Kidney (tissue), 14 donors: ENCODE results near the gene EIF2D. TPM values are rescaled to one million over a fixed set of nuclear protein-coding genes. Genes with fewer than 3 reads are reported as not detected.

ENCODE experiments used
- DNase-seq, 5 donors: peaks; one replicate each; pipeline ENCODE4 v3.0.0-alpha.2; 2013 to 2020
- FAIRE-seq: peaks from 2 replicates; lab custom pipeline; 2012; peaks lifted over from hg19 to GRCh38; lab: Jason Lieb, UNC
- H3K27ac ChIP-seq, 2 donors: one replicate each; pipeline ENCODE4 v1.7.0; 2013; ENCODE audit warnings: low read depth in 2 of 2, low read length in 2 of 2, inconsistent platforms in 1 of 2
- H3K27me3 ChIP-seq: one replicate; pipeline ENCODE4 v1.7.1; 2013; ENCODE audit warnings: low read length, inconsistent platforms; ENCODE audit not compliant: control insufficient read depth, insufficient read depth
- H3K36me3 ChIP-seq, 3 donors: one replicate each; pipeline versions ENCODE4 v1.7.0 to v1.7.1; 2013; ENCODE audit warnings: low read length in 3 of 3, control low read depth in 1 of 3, inconsistent platforms in 1 of 3; ENCODE audit not compliant: insufficient read depth in 3 of 3, control insufficient read depth in 2 of 3
- H3K4me1 ChIP-seq, 3 donors: one replicate each; pipeline versions ENCODE4 v1.7.0 to v1.7.1; 2013; ENCODE audit warnings: low read length in 3 of 3, inconsistent platforms in 1 of 3, low read depth in 1 of 3; ENCODE audit not compliant: control insufficient read depth in 2 of 3, insufficient read depth in 2 of 3
- H3K4me3 ChIP-seq, 3 donors: one replicate each; pipeline versions ENCODE4 v1.7.0 to v1.8.1; 2013; ENCODE audit warnings: low read length in 3 of 3, control low read depth in 1 of 3, inconsistent platforms in 1 of 3
- H3K9ac ChIP-seq, 3 donors: one replicate each; pipeline versions ENCODE4 v1.7.0 to v1.7.1; 2013; ENCODE audit warnings: low read length in 3 of 3, control low read depth in 1 of 3, inconsistent platforms in 1 of 3
- H3K9me3 ChIP-seq, 3 donors: one replicate each; pipeline versions ENCODE4 v1.7.0 to v1.7.1; 2013; ENCODE audit warnings: low read length in 3 of 3, control low read depth in 1 of 3, inconsistent platforms in 1 of 3; ENCODE audit not compliant: control insufficient read depth in 2 of 3, insufficient read depth in 1 of 3
- intact Hi-C: fragments of 100-400 bp; cut with DNase I; formaldehyde crosslinking; loops from one replicate; pipeline ENCODE4 v1.11.1; 2022
- polyA plus RNA-seq: library from polyadenylated mRNA; stranded (reverse); fragments of 350-450 nt; fragmentation: Illumina TruSeq; extraction: RNeasy Lipid Tissue Mini Kit (QIAGEN cat#74804); gene quantifications from one replicate; pipeline ENCODE4 v1.2.3, GENCODE V29; 2014; ENCODE audit warnings: low read depth, low replicate concordance; ENCODE audit not compliant: insufficient read depth
- total RNA-seq: library from RNA; stranded (reverse); fragmentation: NEBNext Ultra II Directional; extraction: Animal tissue kit (Norgen Biotek cat#: 25700); gene quantifications from one replicate; pipeline ENCODE4 v1.2.1, GENCODE V29; 2021
- TF ChIP-seq, protein P1 (sequence below): IDR thresholded peaks from 3 replicates; pipeline ENCODE4 v1.5.1; 2012; ENCODE audit warnings: mild to moderate bottlenecking, moderate library complexity, borderline replicate concordance; ENCODE audit not compliant: insufficient read depth; ENCODE audit errors: extremely low read depth
- donor health status: control.
- donor health status: control.
- donor health status: control.
- donor health status: control.
- donor health status: control.
- donor health status: DM: yes; HTN: yes; CAD: no.
- donor health status: Normal renal cell carcinoma (clear cell type).

The EIF2D gene
- total and polyA plus RNA-seq, 2 donors from 2014 or later: 44.5 to 45.1 TPM

DNA sequence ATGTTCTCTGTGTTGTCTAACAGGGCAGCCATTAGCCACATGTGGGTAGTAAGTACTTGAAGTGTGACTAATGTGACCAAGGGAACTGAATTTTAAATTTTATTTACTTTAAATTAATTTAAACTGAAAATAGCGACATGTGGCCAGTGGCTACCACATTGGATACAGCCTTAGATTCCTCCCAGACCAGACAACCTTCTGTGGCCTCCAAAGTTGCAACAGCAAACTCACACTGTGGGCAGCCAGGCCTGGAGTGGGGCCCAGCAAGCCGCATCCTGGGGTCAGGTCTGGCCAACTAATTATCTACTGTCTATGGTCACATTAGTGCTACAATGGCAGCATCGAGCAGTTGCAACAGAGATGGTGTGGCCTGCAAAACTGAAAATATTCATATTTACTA is 11.7 kb downstream of the EIF2D start:
- Histone ChIP-seq H3K9ac (no peak overlapping the region), H3K36me3 (peaks cover 7 to 57% (median 44%) of the 10 kb centered on the region in 3 donors), H3K4me1 (no peaks in the 10 kb centered on the region), H3K4me3 (no peak overlapping the region), H3K27ac (no peak overlapping the region), H3K27me3 (no peaks in the 10 kb centered on the region), H3K9me3 (no peaks in the 10 kb centered on the region)
- DNase-seq: no peak
- intact Hi-C loops: no loop called here
- FAIRE-seq: no peak
- TF ChIP-seq, protein P1, sequence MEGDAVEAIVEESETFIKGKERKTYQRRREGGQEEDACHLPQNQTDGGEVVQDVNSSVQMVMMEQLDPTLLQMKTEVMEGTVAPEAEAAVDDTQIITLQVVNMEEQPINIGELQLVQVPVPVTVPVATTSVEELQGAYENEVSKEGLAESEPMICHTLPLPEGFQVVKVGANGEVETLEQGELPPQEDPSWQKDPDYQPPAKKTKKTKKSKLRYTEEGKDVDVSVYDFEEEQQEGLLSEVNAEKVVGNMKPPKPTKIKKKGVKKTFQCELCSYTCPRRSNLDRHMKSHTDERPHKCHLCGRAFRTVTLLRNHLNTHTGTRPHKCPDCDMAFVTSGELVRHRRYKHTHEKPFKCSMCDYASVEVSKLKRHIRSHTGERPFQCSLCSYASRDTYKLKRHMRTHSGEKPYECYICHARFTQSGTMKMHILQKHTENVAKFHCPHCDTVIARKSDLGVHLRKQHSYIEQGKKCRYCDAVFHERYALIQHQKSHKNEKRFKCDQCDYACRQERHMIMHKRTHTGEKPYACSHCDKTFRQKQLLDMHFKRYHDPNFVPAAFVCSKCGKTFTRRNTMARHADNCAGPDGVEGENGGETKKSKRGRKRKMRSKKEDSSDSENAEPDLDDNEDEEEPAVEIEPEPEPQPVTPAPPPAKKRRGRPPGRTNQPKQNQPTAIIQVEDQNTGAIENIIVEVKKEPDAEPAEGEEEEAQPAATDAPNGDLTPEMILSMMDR: no peak

DNA sequence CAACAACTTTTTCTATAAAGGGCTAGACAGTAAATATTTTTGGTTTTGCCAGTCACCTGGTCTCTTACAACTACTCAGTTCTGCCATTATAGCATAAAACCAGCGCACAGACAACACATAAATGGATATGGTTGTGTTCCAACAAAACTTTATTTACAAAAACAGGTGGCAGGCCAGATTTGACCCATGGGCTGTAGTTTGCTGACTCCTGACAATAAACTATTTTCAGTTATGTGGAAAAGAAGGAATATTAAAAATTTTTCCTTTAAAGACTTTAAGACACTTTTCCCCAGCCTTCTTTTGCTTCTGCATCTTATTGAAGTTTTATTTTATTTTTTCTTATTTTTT is 16.0 kb downstream of the EIF2D start:
- TF ChIP-seq, protein P1: no peak
- no peak for DNase-seq
- intact Hi-C loops: no loop called here
- Histone ChIP-seq H3K27ac (no peak overlapping the region), H3K9ac (no peak overlapping the region), H3K4me3 (no peak overlapping the region), H3K36me3 (peaks cover 8 to 71% (median 52%) of the 10 kb centered on the region in 3 donors), H3K27me3 (no peaks in the 10 kb centered on the region), H3K4me1 (no peaks in the 10 kb centered on the region), H3K9me3 (no peaks in the 10 kb centered on the region)
- FAIRE-seq: no peak

DNA sequence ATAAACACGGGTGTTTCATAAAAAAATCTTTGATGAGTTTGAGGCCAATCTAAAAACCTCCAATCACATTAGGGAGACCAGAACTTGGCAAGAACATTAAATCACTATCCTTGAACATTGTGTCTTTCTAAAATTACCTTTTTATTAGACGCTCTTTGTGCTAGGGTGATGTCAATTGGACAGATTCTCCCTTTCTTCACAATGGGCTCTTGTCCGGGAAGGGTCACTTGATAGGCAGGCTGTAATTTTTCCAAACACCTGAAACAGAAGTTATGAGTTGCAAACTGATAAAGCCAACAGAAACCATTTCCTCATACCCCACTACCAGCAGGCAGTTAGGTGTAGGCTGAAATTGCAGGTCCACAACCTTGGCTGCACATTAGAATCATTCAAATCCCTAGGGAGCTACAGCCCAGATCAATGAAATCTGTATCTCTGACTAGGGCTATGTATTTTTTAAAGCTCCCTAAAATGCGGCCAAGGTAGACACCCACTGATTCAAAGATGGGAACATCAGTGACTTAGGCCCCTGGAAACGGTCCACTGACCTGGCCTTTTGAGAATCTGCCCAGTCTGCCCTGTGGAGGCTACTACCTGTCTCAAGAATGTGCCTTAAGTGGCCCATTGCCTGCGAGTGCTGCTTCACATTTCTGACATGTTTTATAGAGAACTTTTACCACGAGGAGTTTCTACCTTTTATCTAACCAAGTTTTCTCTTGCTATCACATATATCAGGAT is 16.5 kb downstream of the EIF2D start:
- TF ChIP-seq, protein P1: no peak
- no peak overlapping the region for H3K9ac ChIP-seq
- no peak for DNase-seq
- H3K4me1 ChIP-seq: no peaks in the 10 kb centered on the region
- no peak overlapping the region for H3K27ac ChIP-seq
- peaks cover 8 to 76% (median 52%) of the 10 kb centered on the region in 3 donors for H3K36me3 ChIP-seq
- H3K4me3 ChIP-seq: no peak overlapping the region
- intact Hi-C loops: no loop called here
- no peaks in the 10 kb centered on the region for H3K9me3 ChIP-seq
- H3K27me3 ChIP-seq: no peaks in the 10 kb centered on the region
- no peak for FAIRE-seq
